Measurements from ENCODE around the gene SP1. TPM values are rescaled to one million over a fixed set of nuclear protein-coding genes. Genes with fewer than 3 reads are reported as not detected.
"Not testable (repeated sequence)": the region's sequence is repeated elsewhere in the genome, so short reads cannot be mapped to it uniquely, and the experiment has no call there.

SP1 gene
- total and polyA plus RNA-seq, 5 donors from 2014 or later: 8.1 to 79.0 (median 8.4) TPM

GRCh38 chr12:53358836-53359419 lies 21.0 kb upstream of the SP1 start:
- H3K4me3 ChIP-seq (ENCODE audit: low read depth, low read length): no peak overlapping the region
- no peaks in the 10 kb centered on the region for H3K9me3 ChIP-seq (ENCODE audit: control insufficient read depth in 2 of 2, low read length in 2 of 2)
- H3K4me1 Mint-ChIP-seq: peaks cover 0 to 3% (median under 1%) of the 10 kb centered on the region in 4 donors
- ATAC-seq (ENCODE audit: low read depth in 2 of 2) (no peak), DNase-seq (no peak)
- no peaks in the 10 kb centered on the region for H3K4me1 ChIP-seq (ENCODE audit: control insufficient read depth, insufficient read depth, low read length, poor library complexity, severe bottlenecking)
- H3K27me3 ChIP-seq (ENCODE audit: control insufficient read depth, insufficient read depth, low read length): no peaks in the 10 kb centered on the region
- no peaks in the 10 kb centered on the region for H3K9me3 Mint-ChIP-seq
- no peak overlapping the region for H3K27ac Mint-ChIP-seq
- no peaks in the 10 kb centered on the region for H3K36me3 ChIP-seq (ENCODE audit: control insufficient read depth, insufficient read depth, low read length)
- H3K27me3 Mint-ChIP-seq: no peaks in the 10 kb centered on the region
- no peaks in the 10 kb centered on the region for H3K36me3 Mint-ChIP-seq
- H3K27ac ChIP-seq (ENCODE audit: insufficient read depth, low read length, poor library complexity, severe bottlenecking): no peak overlapping the region
- no peak overlapping the region for H3K4me3 Mint-ChIP-seq

- not testable (repeated sequence) for H3K4me3 Mint-ChIP-seq; H3K4me3 ChIP-seq (ENCODE audit: low read depth, low read length); H3K27ac ChIP-seq (ENCODE audit: insufficient read depth, low read length, poor library complexity, severe bottlenecking); H3K27me3 ChIP-seq (ENCODE audit: control insufficient read depth, insufficient read depth, low read length); H3K27me3 Mint-ChIP-seq; H3K9me3 ChIP-seq (ENCODE audit: control insufficient read depth in 2 of 2, low read length in 2 of 2); H3K4me1 ChIP-seq (ENCODE audit: control insufficient read depth, insufficient read depth, low read length, poor library complexity, severe bottlenecking); H3K36me3 ChIP-seq (ENCODE audit: control insufficient read depth, insufficient read depth, low read length); H3K9me3 Mint-ChIP-seq; H3K36me3 Mint-ChIP-seq; DNase-seq; ATAC-seq (ENCODE audit: low read depth in 2 of 2); H3K27ac Mint-ChIP-seq
- H3K4me1 Mint-ChIP-seq: peaks cover 0 to 11% (median 2%) of the 10 kb centered on the region in 4 donors
These were observed 18.3 kb upstream of the SP1 start for GRCh38 chr12:53361638-53362037.

- Mint-ChIP-seq H3K4me3 (peak overlapping the region in 1 of 4 donors; percentile 22), H3K36me3 (no peaks in the 10 kb centered on the region), H3K27ac (peak overlapping the region; percentile 60 to 85 (median 68)), H3K9me3 (no peaks in the 10 kb centered on the region), H3K27me3 (no peaks in the 10 kb centered on the region), H3K4me1 (peaks cover 0 to 12% (median 2%) of the 10 kb centered on the region in 4 donors)
- peaks cover 4% of the 10 kb centered on the region for H3K4me1 ChIP-seq (ENCODE audit: control insufficient read depth, insufficient read depth, low read length, poor library complexity, severe bottlenecking)
- DNase-seq (no peak), ATAC-seq (ENCODE audit: low read depth in 2 of 2) (no peak)
- no peak overlapping the region for H3K27ac ChIP-seq (ENCODE audit: insufficient read depth, low read length, poor library complexity, severe bottlenecking)
- H3K36me3 ChIP-seq (ENCODE audit: control insufficient read depth, insufficient read depth, low read length): no peaks in the 10 kb centered on the region
- H3K4me3 ChIP-seq (ENCODE audit: low read depth, low read length): no peak overlapping the region
- no peaks in the 10 kb centered on the region for H3K27me3 ChIP-seq (ENCODE audit: control insufficient read depth, insufficient read depth, low read length)
- no peaks in the 10 kb centered on the region for H3K9me3 ChIP-seq (ENCODE audit: control insufficient read depth in 2 of 2, low read length in 2 of 2)
These were observed 14.6 kb upstream of the SP1 start for GRCh38 chr12:53365245-53365904.

- not testable (repeated sequence) for ATAC-seq (ENCODE audit: low read depth in 2 of 2); H3K36me3 Mint-ChIP-seq; H3K27me3 ChIP-seq (ENCODE audit: control insufficient read depth, insufficient read depth, low read length); H3K9me3 Mint-ChIP-seq; H3K9me3 ChIP-seq (ENCODE audit: control insufficient read depth in 2 of 2, low read length in 2 of 2); H3K36me3 ChIP-seq (ENCODE audit: control insufficient read depth, insufficient read depth, low read length); H3K27me3 Mint-ChIP-seq
- Mint-ChIP-seq H3K4me3 (peak overlapping the region; percentile 13 to 52 (median 34)), H3K4me1 (peaks cover 4 to 31% (median 16%) of the 10 kb centered on the region in 4 donors), H3K27ac (peak overlapping the region in 2 of 3 donors; percentile 43 to 62)
- Histone ChIP-seq H3K27ac (ENCODE audit: insufficient read depth, low read length, poor library complexity, severe bottlenecking) (peak overlapping the region; percentile 45), H3K4me1 (ENCODE audit: control insufficient read depth, insufficient read depth, low read length, poor library complexity, severe bottlenecking) (peaks cover 25% of the 10 kb centered on the region), H3K4me3 (ENCODE audit: low read depth, low read length) (peak overlapping the region; percentile 0)
- DNase-seq: peak in 1 of 3 donors; percentile 24
These were observed 6.3 kb upstream of the SP1 start for GRCh38 chr12:53373554-53374133.

GRCh38 chr12:53374277-53374676 lies 5.7 kb upstream of the SP1 start:
- not testable (repeated sequence) for ATAC-seq (ENCODE audit: low read depth in 2 of 2); H3K36me3 ChIP-seq (ENCODE audit: control insufficient read depth, insufficient read depth, low read length); DNase-seq; H3K36me3 Mint-ChIP-seq; H3K9me3 ChIP-seq (ENCODE audit: control insufficient read depth in 2 of 2, low read length in 2 of 2); H3K27me3 ChIP-seq (ENCODE audit: control insufficient read depth, insufficient read depth, low read length); H3K9me3 Mint-ChIP-seq; H3K27ac ChIP-seq (ENCODE audit: insufficient read depth, low read length, poor library complexity, severe bottlenecking); H3K4me3 ChIP-seq (ENCODE audit: low read depth, low read length); H3K27me3 Mint-ChIP-seq
- Mint-ChIP-seq H3K4me3 (peak overlapping the region in 1 of 4 donors; percentile 52), H3K27ac (peak overlapping the region in 2 of 3 donors; percentile 14 to 62), H3K4me1 (peaks cover 4 to 31% (median 17%) of the 10 kb centered on the region in 4 donors)
- H3K4me1 ChIP-seq (ENCODE audit: control insufficient read depth, insufficient read depth, low read length, poor library complexity, severe bottlenecking): peaks cover 31% of the 10 kb centered on the region

GRCh38 chr12:53376747-53377146 lies 3.2 kb upstream of the SP1 start:
- Mint-ChIP-seq H3K27ac (no peak overlapping the region), H3K4me1 (peaks cover 7 to 27% (median 18%) of the 10 kb centered on the region in 4 donors), H3K4me3 (no peak overlapping the region), H3K9me3 (no peaks in the 10 kb centered on the region), H3K27me3 (no peaks in the 10 kb centered on the region), H3K36me3 (peaks cover 5% of the 10 kb centered on the region)
- Histone ChIP-seq H3K36me3 (ENCODE audit: control insufficient read depth, insufficient read depth, low read length) (no peaks in the 10 kb centered on the region), H3K4me3 (ENCODE audit: low read depth, low read length) (no peak overlapping the region), H3K27ac (ENCODE audit: insufficient read depth, low read length, poor library complexity, severe bottlenecking) (no peak overlapping the region), H3K27me3 (ENCODE audit: control insufficient read depth, insufficient read depth, low read length) (no peaks in the 10 kb centered on the region), H3K4me1 (ENCODE audit: control insufficient read depth, insufficient read depth, low read length, poor library complexity, severe bottlenecking) (peaks cover 24% of the 10 kb centered on the region), H3K9me3 (ENCODE audit: control insufficient read depth in 2 of 2, low read length in 2 of 2) (no peaks in the 10 kb centered on the region)
- no peak for DNase-seq
- no peak for ATAC-seq (ENCODE audit: low read depth in 2 of 2)

GRCh38 chr12:53378222-53378621 lies 1.8 kb upstream of the SP1 start:
- no peaks in the 10 kb centered on the region for H3K27me3 Mint-ChIP-seq

More at GRCh38 chr12:53378222-53378621, 1.8 kb upstream of the SP1 start:
- Mint-ChIP-seq H3K9me3 (no peaks in the 10 kb centered on the region), H3K4me3 (no peak overlapping the region), H3K36me3 (peaks cover 20% of the 10 kb centered on the region), H3K27ac (no peak overlapping the region), H3K4me1 (peaks cover 7 to 33% (median 22%) of the 10 kb centered on the region in 4 donors)
- Histone ChIP-seq H3K27me3 (ENCODE audit: control insufficient read depth, insufficient read depth, low read length) (no peaks in the 10 kb centered on the region), H3K4me1 (ENCODE audit: control insufficient read depth, insufficient read depth, low read length, poor library complexity, severe bottlenecking) (peaks cover 35% of the 10 kb centered on the region), H3K27ac (ENCODE audit: insufficient read depth, low read length, poor library complexity, severe bottlenecking) (peak overlapping the region; percentile 92), H3K4me3 (ENCODE audit: low read depth, low read length) (peak overlapping the region; percentile 84), H3K36me3 (ENCODE audit: control insufficient read depth, insufficient read depth, low read length) (peaks cover 14% of the 10 kb centered on the region), H3K9me3 (ENCODE audit: control insufficient read depth in 2 of 2, low read length in 2 of 2) (no peaks in the 10 kb centered on the region)
- DNase-seq: no peak
- no peak for ATAC-seq (ENCODE audit: low read depth in 2 of 2)
